ENCODE data around the gene RBMS3.
"Not testable (repeated sequence)": the region's sequence is repeated elsewhere in the genome, so short reads cannot be mapped to it uniquely, and the experiment has no call there.

RBMS3 gene

DNA sequence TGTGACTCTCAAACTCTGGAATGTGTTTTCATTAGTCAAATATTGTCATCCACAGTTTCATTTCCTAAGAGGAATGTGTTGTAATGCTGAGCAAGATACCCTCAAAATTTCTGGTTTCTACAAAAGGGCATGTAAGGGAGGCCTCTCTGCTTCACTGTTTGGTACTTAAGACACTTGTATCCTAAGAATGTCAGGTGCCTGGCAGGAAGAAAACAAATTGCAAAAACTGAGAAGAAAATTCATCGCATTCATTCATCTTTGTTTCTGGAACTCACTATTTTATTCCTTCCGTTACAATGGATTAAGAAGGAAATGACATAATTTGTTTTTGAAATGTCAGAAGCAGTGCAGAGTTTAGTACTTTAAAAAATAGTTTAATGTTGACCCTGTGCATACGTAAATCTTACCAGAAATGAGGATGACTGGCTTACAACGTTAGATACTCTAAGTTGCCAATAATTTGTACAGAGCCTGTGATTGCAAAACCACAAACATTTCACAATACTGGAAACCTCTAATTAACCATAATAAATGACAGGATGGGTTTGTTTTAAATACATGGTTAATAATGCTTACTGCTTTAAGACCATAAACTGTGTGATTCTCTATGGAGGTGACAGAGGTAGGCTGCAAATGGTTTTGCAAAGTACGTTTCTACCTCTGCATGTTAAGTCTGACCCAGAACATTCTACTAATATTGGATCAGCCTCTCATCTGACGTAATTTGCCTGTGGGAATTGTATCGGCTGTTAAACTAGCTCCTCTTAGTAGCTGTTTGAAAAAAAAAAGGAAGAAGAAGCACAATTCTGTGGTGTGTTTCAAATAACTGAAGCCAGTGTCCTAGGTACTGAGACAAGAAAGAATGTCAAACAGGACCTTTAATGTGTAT is 477.8 kb downstream of the RBMS3 start:
- DNase-seq = peak; percentile 33

DNA sequence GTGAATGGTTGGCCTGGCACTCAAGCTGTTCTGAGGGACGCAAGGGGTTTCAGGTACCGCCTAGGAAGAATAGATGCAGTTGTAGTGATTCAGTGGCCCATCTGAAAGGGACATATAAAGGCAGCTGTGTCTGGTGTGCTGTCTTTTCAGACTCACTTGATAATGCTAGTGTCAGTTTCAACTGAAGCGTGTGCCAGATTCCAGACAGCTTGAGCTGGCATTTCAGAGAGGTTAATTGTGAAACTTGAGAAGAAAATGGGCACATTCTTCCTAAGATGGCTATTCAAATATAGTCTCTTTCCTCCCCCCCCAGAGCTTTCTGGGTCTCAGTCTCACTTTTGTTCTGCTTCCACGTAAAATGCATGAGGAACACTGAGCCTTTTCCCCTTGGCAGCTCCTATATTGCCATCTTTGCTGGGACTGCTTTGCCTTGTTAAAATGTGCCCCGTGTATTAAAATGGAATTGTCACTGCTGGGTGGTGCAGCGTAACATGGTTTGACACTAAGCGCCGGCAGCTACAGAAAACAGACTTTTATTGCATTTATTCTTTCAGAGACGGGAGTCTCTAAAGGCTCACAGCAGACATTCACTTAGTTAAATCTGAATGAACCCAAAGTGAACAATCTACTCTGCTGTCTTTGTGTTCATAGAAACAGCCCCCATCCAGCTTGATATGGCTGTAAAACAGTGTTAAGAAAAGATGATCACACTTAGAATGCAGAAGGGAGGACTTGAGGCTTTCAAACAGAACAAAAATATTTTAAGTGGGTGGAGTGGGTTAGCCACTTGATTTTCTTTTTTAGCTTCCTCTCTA is 478.7 kb downstream of the RBMS3 start:
- DNase-seq = no peak

DNA sequence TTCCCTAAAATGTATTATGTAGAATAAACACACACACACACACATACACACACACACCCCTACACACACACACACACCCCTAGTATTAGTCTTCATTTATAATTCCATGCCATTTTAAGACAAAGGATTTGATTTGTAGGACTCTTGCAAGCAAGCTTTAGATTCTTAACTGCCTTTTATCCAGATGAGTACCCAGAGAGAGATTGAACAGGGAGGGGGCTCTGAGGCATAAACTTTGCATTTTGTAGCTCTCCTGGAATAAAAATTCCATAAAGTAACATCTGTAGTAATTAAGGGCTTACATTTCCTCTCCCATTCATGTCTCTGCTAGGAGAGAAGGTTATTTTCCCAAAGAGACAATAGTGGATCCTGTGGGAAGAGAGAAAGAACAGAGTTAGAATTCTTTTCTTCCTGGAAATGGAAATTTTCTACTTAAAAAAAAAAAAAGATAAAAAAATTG is 479.4 kb downstream of the RBMS3 start:
- DNase-seq = no peak

DNA sequence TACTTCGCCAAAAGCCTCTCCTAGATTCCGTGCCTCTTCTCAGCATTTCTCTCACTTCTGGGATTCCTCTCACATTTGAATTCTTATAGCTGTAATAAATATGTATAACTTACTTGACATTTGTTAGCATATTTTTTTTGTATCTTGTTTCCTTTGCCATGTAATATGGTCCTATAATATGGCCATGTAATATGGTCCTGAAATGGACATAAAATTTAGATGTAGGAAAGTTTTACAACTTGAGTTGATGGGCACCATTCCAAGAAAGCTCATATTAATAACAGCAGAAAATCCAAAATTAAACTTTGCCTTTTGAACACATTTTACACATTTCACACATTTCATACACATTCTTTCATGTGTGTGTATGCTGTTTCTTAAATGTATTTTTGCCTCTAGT is 480.6 kb downstream of the RBMS3 start:
- DNase-seq = no peak

DNA sequence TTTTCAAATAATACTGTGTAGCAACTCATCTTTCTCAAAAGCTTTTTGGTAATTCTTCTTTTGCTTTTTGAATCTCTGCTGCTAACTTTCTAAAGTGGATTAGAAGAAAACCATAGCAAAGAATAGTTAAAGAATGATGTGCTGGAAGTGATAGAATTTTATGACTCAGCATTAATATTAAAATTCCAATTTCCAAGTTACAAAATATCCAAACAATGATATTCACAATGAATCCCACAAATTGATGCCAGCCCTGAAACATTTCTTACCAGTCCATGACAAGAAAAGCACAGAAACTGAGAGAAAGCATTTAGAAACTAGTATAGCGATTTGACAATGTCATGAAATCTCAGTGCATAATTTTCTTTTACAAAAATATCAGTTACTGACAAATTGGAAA is 482.2 kb downstream of the RBMS3 start:
- DNase-seq = no peak

DNA sequence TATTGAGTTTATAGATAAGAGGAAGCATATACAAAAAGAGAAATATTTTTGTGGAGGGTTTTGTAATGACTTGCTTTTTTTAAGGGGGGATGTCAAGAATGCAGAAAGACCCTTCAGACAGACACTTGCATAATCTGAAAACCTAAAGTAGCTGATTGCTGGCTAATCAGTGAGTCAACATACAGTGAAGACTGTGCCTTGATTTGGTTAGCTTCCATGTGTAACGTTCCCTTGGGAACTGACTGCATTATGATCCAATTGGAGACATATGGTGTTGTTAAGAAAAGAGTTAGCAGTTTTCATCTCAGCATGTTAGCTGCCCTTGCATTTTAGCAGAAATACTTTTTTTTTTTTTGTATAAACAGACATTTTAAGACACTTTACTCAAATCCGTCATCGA is 483.2 kb downstream of the RBMS3 start:
- DNase-seq = peak; percentile 21

DNA sequence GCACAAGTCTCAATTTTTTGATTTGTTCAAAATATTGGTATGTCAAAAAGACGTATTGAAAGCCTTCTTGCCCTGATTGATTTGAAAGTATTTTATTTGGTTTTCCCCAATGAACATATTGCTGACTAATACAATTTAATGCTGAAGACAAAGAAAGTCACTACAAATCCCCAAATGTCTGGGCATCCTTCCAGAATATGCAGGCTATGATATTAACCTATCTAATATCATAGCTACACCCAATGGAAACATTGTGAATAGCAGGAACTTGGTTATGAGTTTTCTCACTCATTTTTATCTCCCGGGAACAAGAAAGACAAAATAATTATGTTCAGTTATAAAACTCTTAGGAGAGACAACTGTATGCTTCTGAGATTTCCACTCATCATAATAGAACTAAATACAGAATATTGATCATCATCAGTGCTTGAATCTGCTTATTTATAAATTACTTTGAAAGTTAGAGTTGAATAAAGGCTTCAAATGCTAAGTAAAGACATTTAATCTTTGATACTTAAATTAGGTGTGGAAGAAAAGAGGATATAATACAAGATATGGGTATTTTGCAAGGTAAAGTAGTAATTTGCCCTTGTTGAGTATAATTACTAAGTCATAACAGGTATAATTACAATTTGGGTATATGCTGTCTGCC is 483.9 kb downstream of the RBMS3 start:
- no peak for DNase-seq

DNA sequence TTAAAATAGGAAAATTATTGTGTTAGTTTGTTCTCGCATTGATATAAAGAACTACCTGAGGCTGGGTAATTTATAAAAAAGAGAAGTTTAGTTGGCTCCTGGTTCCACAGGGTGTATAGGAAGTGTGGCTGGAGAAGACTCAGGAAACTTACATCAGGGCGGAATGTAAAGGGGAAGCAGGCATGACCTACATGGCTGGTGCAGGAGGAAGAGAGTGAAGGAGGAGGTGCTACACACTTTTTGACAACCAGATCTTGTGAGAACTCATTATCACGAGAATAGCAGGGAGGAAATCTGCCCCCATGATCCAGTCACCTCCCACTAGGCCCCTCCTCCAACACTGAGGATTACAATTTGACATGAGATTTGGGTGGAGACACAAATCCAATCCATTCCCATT is 490.7 kb downstream of the RBMS3 start:
- peak; percentile 6 for DNase-seq

DNA sequence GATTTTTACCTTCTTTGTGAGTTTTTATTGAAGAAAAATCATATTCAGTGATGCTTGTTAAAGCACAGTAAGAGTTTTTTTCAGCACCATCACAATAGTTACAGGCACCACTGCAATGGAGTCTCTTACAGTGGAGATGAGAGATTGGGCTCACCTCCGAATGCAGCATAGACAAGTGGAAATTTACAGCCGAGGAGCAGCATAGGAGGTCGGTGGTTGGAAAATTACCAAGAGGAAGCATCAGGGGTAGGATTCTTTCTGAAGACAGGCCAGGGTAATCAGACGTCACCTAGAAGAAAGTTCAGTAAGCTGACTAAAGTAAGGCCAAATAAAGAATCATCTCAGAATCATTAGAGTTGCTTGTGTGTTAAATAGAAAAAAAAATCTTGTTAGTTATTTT is 491.6 kb downstream of the RBMS3 start:
- no peak for DNase-seq

DNA sequence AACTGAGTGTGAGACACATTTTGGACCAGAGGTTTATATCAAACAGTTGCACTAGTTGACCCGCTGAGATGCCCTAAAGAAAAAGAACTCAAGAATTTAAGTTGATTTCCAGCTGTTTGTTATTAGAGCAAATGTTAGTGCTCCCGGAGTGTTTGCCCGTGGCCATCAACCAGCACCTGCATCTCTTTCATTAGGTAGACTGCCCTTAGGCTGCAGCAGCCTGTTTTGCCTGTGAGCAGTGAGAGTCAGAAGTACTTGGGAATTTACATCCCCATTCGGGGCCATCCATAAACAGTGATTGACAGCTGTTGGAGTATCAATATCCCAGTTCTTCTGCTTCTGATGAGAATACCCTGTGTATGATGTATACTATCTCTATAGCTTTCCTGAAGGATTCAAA is 492.6 kb downstream of the RBMS3 start:
- no peak for DNase-seq

DNA sequence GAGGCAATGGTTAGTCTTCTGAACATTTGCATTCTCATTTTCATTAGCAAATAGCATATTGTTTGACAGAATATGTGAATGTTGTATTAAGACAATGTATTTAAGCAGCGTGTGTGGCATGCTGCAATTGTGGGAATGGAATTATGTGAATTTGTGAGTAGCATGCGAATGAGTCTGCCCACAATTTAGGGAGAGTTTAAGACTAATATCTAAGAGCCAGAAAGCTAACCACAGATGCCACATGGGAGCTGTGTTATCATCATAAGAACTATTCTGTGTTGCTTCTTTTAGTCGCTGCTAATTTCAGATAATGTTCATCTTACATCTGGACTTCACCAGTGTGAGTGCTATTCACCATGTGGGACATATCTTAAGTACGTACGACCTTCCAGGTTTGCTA is 494.5 kb downstream of the RBMS3 start:
- DNase-seq = no peak

DNA sequence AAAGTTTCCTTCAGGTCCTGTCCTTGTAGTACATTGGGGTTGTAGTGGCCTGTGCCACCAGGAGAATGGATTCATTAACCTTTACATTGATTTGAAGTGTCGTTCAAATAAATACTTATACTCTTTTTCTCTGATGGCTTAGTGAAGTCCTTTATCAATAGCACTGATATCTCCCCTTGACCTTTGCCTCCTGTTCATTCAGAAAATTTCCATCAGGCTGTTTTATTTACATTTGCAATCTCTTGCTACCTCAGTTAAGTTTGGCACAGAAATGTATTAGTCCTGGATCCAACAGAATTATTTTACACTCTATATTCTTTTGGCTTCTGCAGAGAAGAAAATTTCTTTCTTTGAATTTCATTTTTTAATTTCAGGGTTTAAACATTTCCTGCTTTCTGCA is 497.0 kb downstream of the RBMS3 start:
- no peak for DNase-seq

DNA sequence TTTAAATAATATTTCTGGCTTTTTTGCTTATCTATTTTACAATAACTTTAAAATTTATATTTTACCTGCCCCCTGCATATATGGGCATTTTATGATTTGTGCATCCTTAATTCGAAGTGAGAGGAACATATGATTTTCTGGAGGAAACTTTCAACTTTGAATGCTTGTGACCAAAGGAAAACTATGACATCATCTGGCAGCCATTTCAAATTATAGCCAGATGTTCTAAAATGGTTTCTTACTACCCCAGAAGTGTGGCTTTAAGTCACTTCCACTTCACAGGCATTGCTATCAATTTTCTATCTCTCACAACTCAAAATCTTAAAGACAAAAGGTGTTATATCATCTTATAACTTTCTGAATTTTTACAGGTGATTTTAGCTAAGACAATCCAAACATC is 508.8 kb downstream of the RBMS3 start:
- no peak for DNase-seq

DNA sequence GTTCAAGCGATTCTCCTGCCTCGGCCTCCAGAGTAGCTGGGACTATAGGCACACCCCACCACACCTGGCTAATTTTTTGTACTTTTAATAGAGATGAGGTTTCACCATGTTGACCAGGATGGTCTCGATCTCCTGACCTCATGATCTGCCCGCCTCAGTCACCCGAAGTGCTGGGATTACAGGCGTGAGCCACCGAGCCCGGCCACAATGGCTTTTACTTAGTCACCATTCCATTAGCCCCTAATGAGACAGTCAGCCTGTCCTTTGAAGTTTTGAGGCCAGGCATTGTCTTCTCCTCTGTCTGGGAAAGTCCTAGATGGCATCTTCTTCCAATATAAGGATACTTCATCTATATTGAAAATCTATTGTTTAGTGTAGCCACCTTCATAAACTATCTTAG is 515.9 kb downstream of the RBMS3 start:
- no peak for DNase-seq

DNA sequence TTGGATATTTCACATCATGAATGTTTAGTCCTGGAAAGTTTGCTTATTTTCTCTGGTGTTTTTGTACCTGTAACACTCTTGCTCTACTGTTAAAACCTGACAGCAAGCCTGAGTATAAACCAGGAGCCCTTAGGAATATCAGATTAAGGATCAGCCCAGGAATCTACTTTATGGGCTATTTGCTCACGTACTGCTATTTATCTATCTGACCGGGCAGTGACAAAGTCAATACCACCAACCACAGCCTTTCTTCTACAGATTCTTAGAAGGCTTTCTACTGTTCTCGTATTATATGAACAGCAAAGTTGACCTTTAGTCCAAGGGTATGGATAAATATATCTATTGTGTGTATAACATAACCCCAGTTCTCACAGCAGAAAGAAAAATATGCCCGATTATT is 521.2 kb downstream of the RBMS3 start:
- DNase-seq = no peak

DNA sequence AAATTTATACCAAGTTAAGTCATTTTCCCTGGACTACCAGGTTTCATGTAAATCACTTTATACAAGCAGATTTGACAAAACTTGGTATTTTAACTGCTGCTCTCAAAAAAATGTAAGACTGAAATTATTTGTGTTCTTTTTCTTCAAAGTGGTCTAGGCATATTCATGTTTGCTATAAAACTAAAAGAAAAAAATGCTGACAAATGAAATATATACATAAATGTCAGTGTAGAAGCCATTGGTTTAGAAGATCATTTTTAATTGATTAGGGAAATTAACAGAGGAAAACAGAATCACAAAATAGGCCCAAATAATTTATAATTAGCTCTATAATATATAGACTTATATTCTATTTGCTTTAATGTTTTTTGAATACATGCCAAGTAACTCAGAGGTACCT is 523.2 kb downstream of the RBMS3 start:
- DNase-seq = no peak

DNA sequence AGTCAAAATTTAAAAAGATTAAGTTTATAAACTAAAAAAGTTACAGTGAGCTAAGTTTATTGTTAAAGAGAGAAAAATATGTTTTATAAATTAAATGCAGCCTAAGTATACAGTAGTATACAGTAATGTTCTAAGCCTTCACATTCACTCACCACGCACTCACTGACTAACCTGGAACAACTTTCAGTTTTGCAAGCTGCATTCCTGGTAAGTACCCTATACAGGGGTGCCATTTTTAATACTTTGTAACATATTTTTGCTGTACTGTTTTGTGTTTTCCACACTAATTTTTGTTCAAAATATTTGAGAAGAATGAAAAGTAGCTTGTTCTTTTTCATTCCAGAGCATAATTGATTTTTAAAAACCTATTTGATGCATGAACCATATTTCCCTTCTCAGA is 524.9 kb downstream of the RBMS3 start:
- no peak for DNase-seq

DNA sequence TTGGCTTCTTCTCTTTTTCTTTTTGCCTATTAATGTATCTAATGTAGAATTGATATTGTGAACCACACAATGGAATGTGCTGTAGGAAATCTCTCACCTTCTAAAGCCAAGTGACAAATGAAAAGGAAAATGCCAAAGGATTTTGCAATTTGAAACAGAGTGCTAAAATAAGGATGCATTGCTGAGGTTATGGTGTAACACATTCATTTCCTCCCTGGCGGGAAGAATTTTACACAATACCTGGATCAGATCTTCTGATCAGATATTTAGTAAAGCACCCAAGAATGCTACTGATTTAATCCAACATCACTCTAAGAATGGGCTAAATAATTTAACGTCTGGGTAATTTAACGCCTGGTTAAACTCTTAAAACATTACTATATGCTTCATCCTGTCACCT is 527.5 kb downstream of the RBMS3 start:
- DNase-seq = not testable (repeated sequence)

DNA sequence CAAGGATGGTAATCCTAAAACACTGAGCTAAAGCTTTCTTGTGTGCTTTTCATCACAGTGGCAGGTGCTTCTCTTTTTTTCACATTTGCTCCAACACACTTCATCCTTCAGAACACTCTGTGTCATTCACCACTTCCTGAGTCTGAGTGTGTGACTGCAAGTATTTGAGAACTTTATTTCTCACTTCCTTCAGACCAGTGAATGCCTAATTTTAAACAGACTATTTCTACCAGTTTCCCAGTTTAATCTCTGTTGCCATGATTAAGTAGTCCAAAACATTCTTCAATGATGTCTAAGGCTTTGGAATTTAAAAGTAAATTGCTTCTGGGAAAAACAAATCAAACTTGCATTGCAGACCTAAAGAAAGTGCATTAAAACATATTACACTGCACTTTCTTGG is 541.2 kb downstream of the RBMS3 start:
- DNase-seq = no peak

DNA sequence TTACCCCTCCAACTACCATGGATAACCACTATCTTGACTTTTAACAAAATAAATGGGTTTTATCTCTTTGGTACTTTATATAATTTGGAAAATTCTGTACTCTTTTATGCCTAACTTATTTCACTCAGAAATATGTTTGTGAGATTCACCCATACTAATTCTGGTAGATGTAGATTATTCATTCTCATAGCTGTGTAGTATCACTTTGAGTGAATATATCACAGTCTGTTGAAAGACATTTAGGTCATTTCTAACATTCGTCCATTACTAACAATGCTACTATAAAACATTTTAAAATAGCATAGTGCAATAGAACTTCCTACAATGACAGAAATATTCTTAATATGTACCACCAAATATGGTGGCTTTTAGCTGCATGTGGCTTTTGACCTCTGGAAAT is 542.4 kb downstream of the RBMS3 start:
- no peak for DNase-seq

DNA sequence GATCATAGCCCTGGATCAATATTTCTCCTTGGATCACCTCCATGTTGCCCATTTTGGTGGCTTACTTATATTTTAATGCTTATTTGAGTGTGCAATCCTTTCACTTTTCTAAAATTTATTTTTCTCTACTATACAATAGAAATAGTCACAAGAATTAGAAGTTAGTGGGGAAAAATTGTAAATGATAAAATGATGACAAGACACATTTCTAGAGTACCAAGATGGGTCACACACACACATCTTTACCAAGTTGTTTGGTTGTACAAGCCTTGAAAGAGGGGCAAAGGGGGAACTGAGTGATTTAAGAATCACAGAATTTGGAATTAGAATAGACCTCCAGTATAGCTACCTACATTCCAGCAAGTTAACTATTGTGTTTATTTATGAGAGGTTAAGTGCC is 545.8 kb downstream of the RBMS3 start:
- no peak for DNase-seq

DNA sequence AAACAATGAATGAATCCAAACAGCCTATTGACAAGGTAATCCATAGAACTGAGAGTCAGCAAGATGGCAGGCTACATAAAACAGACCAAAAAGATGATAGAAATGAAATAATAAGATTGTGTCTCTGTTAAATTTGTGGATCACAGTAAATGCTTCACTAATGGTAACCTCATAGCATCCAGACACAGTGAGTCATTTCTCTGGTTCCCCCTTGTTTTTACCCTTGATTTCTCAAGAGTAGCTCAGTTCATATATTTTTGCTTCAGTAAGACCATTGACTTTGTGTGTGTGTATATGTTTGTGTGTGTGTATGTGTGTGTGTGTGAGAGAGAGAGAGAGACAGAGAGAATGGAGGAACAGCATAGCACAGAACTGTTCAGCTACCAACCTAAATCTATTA is 546.9 kb downstream of the RBMS3 start:
- DNase-seq = no peak

DNA sequence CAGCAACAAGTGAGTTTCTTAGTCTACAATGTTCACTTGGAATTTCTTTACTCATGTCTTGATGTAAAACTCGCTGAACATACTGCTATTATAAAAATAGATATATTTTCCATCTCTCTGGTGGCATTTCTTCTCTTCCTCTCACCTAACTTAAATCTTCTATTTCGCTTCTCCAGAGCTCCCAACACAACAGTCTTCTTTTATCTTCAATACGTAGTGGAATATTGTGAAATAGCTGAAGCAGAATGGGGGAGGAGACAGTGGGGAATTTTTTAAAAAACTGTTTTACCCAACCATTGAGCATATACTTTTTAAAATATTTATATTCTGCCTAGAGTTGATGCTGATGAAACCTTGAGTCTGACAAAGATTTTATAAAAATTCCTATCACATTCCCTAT is 548.5 kb downstream of the RBMS3 start:
- no peak for DNase-seq

DNA sequence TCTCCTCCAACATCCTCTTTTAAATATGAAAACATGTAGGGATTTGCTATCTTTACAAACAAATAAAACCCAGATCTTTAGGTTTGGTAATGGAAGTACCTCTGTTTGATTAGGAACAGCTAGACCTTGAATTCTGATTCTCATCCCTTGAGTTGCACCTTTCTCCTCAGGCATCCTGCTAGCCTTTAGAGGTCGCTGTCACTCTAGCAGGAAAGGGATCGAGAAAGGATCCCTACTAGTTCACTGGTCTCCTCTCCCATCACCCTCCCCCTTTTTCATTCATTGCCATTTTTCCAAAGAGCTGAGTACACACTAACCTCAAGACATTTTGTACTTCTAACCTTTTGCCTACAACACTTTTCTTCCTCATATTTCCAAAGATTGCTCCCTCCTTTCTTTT is 569.8 kb downstream of the RBMS3 start:
- DNase-seq = no peak
